GM12878 (cell line): ENCODE results near the gene SLCO3A1.

Experiments used
- MAX ChIP-seq: IDR thresholded peaks from 2 replicates; pipeline ENCODE4 v1.6.1; 2012; ENCODE audit warnings: low read depth, low read length, improper control_type of control experiment
- NRF1 ChIP-seq: conservative IDR thresholded peaks from 2 replicates; pipeline ENCODE4 v1.6.1; 2011; ENCODE audit warnings: mild to moderate bottlenecking, low read depth, low read length, improper control_type of control experiment
- POLR2A ChIP-seq: IDR thresholded peaks from 2 replicates; pipeline ENCODE4 v1.6.1; 2011; ENCODE audit warnings: low read depth, mild to moderate bottlenecking, low read length
- TBL1XR1 ChIP-seq: IDR thresholded peaks from 2 replicates; pipeline ENCODE4 v1.6.1; 2012; ENCODE audit warnings: low read depth, low read length, improper control_type of control experiment
- TCF3 ChIP-seq: IDR thresholded peaks from 2 replicates; pipeline ENCODE4 v1.6.1; 2012; ENCODE audit warnings: low read depth, mild to moderate bottlenecking, low read length, borderline replicate concordance; ENCODE audit not compliant: insufficient read depth
- TF ChIP-seq, protein P1 (sequence below), 3 experiments: IDR thresholded peaks in 2 of 3; conservative IDR thresholded peaks in 1 of 3; 2 replicates each; pipeline ENCODE4 v1.5.1; 2011; ENCODE audit warnings: low read depth in 3 of 3, low read length in 3 of 3, mild to moderate bottlenecking in 3 of 3, control low read depth in 2 of 3, moderate library complexity in 2 of 3, inconsistent platforms in 1 of 3, mixed read lengths in 1 of 3; ENCODE audit not compliant: control insufficient read depth in 2 of 3, insufficient read depth in 1 of 3; ENCODE audit errors: extremely low read depth in 1 of 3

- no peak for TF ChIP-seq TBL1XR1
- TF ChIP-seq POLR2A: no peak
- no peak for TF ChIP-seq NRF1
- no peak for TF ChIP-seq MAX
- TF ChIP-seq, protein P1, sequence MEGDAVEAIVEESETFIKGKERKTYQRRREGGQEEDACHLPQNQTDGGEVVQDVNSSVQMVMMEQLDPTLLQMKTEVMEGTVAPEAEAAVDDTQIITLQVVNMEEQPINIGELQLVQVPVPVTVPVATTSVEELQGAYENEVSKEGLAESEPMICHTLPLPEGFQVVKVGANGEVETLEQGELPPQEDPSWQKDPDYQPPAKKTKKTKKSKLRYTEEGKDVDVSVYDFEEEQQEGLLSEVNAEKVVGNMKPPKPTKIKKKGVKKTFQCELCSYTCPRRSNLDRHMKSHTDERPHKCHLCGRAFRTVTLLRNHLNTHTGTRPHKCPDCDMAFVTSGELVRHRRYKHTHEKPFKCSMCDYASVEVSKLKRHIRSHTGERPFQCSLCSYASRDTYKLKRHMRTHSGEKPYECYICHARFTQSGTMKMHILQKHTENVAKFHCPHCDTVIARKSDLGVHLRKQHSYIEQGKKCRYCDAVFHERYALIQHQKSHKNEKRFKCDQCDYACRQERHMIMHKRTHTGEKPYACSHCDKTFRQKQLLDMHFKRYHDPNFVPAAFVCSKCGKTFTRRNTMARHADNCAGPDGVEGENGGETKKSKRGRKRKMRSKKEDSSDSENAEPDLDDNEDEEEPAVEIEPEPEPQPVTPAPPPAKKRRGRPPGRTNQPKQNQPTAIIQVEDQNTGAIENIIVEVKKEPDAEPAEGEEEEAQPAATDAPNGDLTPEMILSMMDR (IDR thresholded peaks at IDR 0.05 in 2 of 3, conservative IDR thresholded peaks at IDR 0.05 in 1 of 3; ENCODE audit: control insufficient read depth in 2 of 3, extremely low read depth in 1 of 3, insufficient read depth in 1 of 3, low read depth in 3 of 3, low read length in 3 of 3): no peak
- TF ChIP-seq TCF3: no peak
Measured at GRCh38 chr15:92028389-92028724, 174.8 kb downstream of the SLCO3A1 start.
